GM15510 (cell line): Measurements from ENCODE around the gene GP5.

Experiments
- POLR2A ChIP-seq: IDR thresholded peaks from 3 replicates; pipeline ENCODE4 v1.6.1; 2011; ENCODE audit warnings: borderline replicate concordance; ENCODE audit not compliant: insufficient read length; ENCODE audit errors: extremely low read depth

The GP5 gene

GRCh38 chr3:194387276-194387675 lies 11.8 kb downstream of the GP5 start:
- no peak for TF ChIP-seq POLR2A

GRCh38 chr3:194386648-194387047 lies 12.4 kb downstream of the GP5 start:
- TF ChIP-seq POLR2A: no peak

GRCh38 chr3:194386066-194386465 lies 13.0 kb downstream of the GP5 start:
- TF ChIP-seq POLR2A: no peak

DNA sequence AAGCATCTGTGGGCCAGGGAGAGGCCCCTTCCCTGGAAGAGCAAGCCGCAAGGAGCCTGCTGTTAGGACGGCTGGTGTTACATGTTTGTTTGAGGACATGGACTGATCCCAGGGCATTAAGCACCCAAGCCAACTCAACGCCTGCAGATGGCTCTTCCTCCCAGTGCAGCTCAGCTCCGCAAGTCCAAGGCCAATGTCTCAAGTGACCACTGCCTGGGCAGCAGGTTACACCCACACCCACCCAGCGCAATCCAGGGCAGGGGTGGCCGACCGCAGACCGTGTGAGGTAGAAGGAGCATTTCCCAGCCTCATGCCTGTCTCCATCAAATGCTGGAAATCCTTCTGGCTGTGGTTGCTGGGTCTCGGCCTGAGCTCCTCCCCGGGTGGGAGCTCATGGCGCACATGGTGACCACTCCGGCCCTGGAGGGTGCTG lies 14.5 kb downstream of the GP5 start:
- TF ChIP-seq POLR2A: no peak

DNA sequence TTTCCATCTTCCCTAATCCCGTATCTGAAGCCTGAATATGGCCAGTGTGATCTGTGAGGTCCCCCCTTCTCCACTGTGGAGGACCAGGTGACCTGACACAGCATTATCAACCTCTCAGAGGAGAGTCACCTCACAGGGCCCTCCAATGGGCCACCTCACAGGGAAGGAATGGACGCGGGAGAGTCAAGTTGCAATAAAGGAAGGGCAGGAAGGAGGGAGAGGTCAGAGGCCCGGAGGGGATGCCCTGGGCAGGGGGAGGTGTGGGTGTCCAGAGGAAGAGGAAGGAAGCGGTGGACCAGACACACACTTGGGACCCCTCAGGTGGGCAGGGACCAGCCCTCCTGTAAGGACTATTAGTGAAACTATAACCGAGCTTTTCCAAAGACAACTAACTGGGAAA lies 14.9 kb downstream of the GP5 start:
- no peak for TF ChIP-seq POLR2A

DNA sequence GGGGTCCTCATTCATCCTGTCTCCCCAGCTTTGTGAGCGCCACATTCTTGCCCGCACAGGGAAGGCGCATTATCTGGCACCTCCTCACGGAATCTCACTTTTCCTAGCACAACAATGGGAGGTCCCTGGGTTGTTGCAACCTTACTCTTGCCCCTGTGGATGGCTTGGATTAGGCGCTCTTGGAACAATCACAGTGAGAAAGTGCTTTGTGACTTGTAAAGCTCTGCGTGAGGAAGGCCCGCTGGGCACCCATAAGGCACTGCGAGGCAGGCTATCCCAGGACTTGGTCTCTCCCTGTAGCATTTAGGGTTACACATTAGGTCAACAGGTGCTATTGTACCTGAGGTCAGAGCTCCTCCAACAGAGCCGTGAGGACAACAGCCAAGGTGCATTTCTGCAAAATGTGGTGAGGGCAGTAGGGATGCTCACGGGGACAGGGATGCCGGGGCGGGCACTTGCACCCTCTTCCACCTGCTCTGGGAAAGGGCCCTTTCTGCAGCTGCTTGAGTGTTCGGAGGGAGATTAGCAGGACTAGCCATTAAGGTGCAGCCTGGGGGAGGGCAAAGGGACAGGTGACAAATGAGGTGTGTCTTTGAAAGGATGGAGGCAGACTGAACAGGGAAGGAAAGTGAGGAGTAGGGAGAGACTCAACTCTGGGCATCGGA lies 15.7 kb downstream of the GP5 start:
- no peak for TF ChIP-seq POLR2A

GRCh38 chr3:194382892-194383223 lies 16.2 kb downstream of the GP5 start:
- no peak for TF ChIP-seq POLR2A

DNA sequence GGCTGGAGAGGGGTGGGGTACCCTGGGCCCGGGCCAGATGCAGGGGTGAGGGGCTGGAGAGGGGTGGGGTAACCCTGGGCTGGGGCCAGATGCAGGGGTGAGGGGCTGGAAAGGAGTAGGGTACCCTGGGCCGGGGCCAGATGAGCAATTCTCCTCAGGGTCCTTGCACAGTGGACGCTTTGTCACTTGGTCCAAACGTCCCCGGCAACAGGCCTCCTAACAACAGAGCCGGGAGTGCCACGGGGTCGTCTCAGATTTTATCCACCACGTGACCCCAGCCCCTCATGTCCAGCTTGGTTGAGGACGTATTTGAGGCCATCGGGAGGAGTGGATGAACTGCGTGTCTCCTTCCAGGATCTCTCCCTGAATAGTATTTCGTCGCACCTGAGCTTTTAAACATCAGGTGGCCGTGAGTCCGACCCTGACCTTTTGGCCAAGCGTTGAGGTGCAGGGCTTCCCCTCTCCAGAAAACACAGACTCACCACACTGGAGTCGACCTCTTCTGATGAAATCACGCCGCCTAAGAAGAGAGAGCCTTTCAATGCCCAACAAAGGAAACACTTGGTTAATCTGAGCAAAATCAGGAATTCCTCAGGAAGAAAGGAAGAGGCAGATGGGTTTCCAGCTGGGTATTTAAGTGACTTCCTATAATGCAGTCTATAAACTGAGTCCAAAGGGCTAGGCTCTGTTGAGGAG lies 16.7 kb downstream of the GP5 start:
- TF ChIP-seq POLR2A: no peak

GRCh38 chr3:194381460-194381875 lies 17.6 kb downstream of the GP5 start:
- TF ChIP-seq POLR2A: no peak

GRCh38 chr3:194380326-194380725 lies 18.7 kb downstream of the GP5 start:
- no peak for TF ChIP-seq POLR2A

DNA sequence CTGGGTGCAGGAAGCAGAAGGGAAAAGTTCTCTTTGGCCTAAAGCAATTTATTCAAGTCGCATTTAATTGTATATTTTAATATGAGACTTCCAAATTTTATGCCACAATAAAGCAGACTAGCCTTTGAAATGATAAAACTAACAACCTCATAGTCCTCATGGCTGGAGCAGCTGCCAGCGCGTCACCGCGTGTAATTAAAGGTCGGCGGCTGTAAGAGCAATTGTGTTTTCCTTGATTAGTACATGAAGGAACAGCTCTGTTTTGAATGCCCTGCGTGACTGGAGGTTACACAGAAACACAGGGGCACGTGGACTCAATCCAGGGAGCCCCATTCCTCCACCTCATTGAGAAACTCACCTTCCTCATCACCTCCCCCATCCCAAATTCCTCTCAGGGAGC lies 19.4 kb downstream of the GP5 start:
- no peak for TF ChIP-seq POLR2A

DNA sequence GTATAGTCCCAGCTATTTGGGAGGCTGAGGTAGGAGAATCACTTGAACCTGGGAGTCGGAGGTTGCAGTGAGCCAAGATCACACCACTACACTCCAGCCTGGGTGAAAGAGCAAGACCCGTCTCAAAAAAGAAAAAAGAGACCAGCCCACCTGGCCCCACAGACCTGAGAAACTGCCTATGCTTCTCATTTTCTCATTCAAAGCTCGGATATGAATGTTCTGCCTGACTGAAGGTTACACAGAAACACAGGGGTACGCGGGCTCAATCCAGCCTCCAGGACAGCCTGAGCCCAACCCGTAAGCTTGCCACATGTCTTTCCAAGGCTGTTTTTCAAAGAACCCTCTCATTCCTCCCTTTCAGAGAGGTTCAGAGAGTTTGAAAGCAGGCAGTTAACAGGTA lies 19.8 kb downstream of the GP5 start:
- no peak for TF ChIP-seq POLR2A

DNA sequence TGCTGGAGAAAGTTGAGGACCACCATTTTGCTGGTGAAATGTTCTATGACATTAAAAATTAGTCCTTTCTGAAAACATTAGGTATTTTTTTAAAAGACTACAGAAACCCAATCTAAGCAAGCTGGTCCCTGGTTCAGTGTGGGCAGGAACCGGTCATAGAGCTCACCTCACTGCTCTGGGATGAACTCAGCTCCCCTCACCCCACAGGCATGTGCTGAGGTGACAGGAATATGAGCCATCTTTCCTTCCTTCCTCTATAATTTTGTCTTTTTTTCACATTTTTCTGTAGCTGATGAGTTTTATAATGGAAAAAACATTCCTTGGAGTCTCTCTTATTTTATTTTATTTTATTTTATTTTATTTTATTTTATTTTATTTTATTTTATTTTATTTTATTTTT lies 21.4 kb downstream of the GP5 start:
- TF ChIP-seq POLR2A: no peak

GRCh38 chr3:194376241-194376560 lies 22.9 kb downstream of the GP5 start:
- TF ChIP-seq POLR2A: no peak

DNA sequence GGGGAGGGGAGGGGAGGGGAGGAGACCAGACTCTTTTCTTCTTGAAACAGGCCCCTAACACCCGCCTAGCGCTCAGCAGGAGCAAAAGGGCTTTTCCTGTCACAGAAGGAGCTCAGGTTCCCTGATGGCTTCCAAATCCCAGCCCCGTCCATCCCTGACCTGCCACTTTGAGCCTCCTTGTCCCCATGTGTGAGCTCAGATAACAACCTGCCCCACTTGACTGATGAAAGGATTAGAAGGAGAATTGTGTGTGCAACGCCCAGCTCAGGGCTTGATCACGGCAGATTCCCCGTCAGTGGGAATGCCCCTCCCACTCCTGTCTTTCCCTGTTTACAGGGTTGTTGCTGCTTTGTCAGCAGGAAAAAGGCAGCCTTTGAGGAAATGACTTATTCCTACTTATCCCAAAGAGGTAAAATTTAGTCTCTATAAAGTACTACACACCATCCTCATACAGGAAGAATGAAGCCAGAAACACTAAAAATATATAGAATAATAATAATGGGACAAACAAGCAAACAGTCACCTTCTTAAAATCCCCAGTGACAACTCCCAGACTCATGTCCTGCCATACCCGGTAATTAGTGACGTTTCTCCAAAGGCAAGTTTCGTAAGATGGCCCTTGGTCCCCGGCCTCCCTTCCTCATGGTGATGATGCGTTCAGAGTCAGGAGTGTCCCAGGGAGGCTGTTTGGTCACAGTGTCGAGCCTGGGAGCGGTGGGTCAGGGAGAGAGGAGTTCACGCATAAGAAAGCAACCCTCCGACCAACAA lies 23.4 kb downstream of the GP5 start:
- TF ChIP-seq POLR2A: no peak

- TF ChIP-seq POLR2A: no peak
Measured at GRCh38 chr3:194374935-194375334, 24.1 kb downstream of the GP5 start.
